ENCODE data around the gene COL6A2.
A peak's percentile ranks its signal among the peaks of the same experiment; 100 is the strongest.
"Not testable (repeated sequence)": the region's sequence is repeated elsewhere in the genome, so short reads cannot be mapped to it uniquely, and the experiment has no call there.

COL6A2 gene

GRCh38 chr21:46163380-46163779 is 65.5 kb downstream of the COL6A2 start:
- H3K36me3 ChIP-seq (ENCODE audit: low read depth): peaks cover 6% of the 10 kb centered on the region; the same call in 1 of the 2 replicates
- no peak for TF ChIP-seq CTCF (IDR thresholded peaks at IDR 0.05; ENCODE audit: poor library complexity, severe bottlenecking)
- H3K9me3 ChIP-seq (ENCODE audit: severe bottlenecking): no peaks in the 10 kb centered on the region
- H3K27ac ChIP-seq (ENCODE audit: poor library complexity, severe bottlenecking): no peak overlapping the region
- H3K27me3 ChIP-seq (ENCODE audit: insufficient read depth, poor library complexity, severe bottlenecking): no peaks in the 10 kb centered on the region
- ATAC-seq (ENCODE audit: low read depth): no peak
- H3K4me1 ChIP-seq (ENCODE audit: insufficient read depth, poor library complexity, severe bottlenecking): no peaks in the 10 kb centered on the region
- no peak overlapping the region for H3K4me3 ChIP-seq (ENCODE audit: severe bottlenecking)
- no peak for DNase-seq (ENCODE audit: low spot score)

GRCh38 chr21:46165098-46165497 is 67.2 kb downstream of the COL6A2 start:
- no peak overlapping the region for H3K4me3 ChIP-seq (ENCODE audit: severe bottlenecking)
- no peaks in the 10 kb centered on the region for H3K9me3 ChIP-seq (ENCODE audit: severe bottlenecking)
- no peak overlapping the region for H3K27ac ChIP-seq (ENCODE audit: poor library complexity, severe bottlenecking)
- no peak for DNase-seq (ENCODE audit: low spot score)
- H3K4me1 ChIP-seq (ENCODE audit: insufficient read depth, poor library complexity, severe bottlenecking): no peaks in the 10 kb centered on the region
- no peak for ATAC-seq (ENCODE audit: low read depth)
- H3K27me3 ChIP-seq (ENCODE audit: insufficient read depth, poor library complexity, severe bottlenecking): no peaks in the 10 kb centered on the region
- TF ChIP-seq CTCF (IDR thresholded peaks at IDR 0.05; ENCODE audit: poor library complexity, severe bottlenecking): no peak
- peaks cover 6% of the 10 kb centered on the region; the same call in 1 of the 2 replicates for H3K36me3 ChIP-seq (ENCODE audit: low read depth)

GRCh38 chr21:46168238-46168637 is 70.3 kb downstream of the COL6A2 start:
- DNase-seq (ENCODE audit: low spot score) (peak; percentile 64), ATAC-seq (ENCODE audit: low read depth) (no peak; the same call in 2 of the 3 replicates)
- no peak overlapping the region for H3K27ac ChIP-seq (ENCODE audit: poor library complexity, severe bottlenecking)
- H3K9me3 ChIP-seq (ENCODE audit: severe bottlenecking): no peaks in the 10 kb centered on the region
- H3K4me1 ChIP-seq (ENCODE audit: insufficient read depth, poor library complexity, severe bottlenecking): no peaks in the 10 kb centered on the region
- H3K36me3 ChIP-seq (ENCODE audit: low read depth): peaks cover 6% of the 10 kb centered on the region; the same call in 1 of the 2 replicates
- no peak for TF ChIP-seq CTCF (IDR thresholded peaks at IDR 0.05; ENCODE audit: poor library complexity, severe bottlenecking)
- H3K4me3 ChIP-seq (ENCODE audit: severe bottlenecking): no peak overlapping the region
- H3K27me3 ChIP-seq (ENCODE audit: insufficient read depth, poor library complexity, severe bottlenecking): no peaks in the 10 kb centered on the region

- no peak for DNase-seq (ENCODE audit: low spot score)
- Histone ChIP-seq H3K4me1 (ENCODE audit: insufficient read depth, poor library complexity, severe bottlenecking) (no peaks in the 10 kb centered on the region), H3K4me3 (ENCODE audit: severe bottlenecking) (no peak overlapping the region), H3K27me3 (ENCODE audit: insufficient read depth, poor library complexity, severe bottlenecking) (no peaks in the 10 kb centered on the region), H3K36me3 (ENCODE audit: low read depth) (peaks cover 3% of the 10 kb centered on the region; the same call in 1 of the 2 replicates), H3K9me3 (ENCODE audit: severe bottlenecking) (no peaks in the 10 kb centered on the region), H3K27ac (ENCODE audit: poor library complexity, severe bottlenecking) (no peak overlapping the region)
- ATAC-seq (ENCODE audit: low read depth): peak; percentile 31; the same call in 1 of the 3 replicates
- no peak for TF ChIP-seq CTCF (IDR thresholded peaks at IDR 0.05; ENCODE audit: poor library complexity, severe bottlenecking)
Observed at GRCh38 chr21:46168659-46169386, 70.9 kb downstream of the COL6A2 start.

GRCh38 chr21:46170436-46171193 is 72.7 kb downstream of the COL6A2 start:
- H3K4me1 ChIP-seq (ENCODE audit: insufficient read depth, poor library complexity, severe bottlenecking); H3K36me3 ChIP-seq (ENCODE audit: low read depth); ATAC-seq (ENCODE audit: low read depth); DNase-seq (ENCODE audit: low spot score); H3K4me3 ChIP-seq (ENCODE audit: severe bottlenecking); H3K27ac ChIP-seq (ENCODE audit: poor library complexity, severe bottlenecking); H3K27me3 ChIP-seq (ENCODE audit: insufficient read depth, poor library complexity, severe bottlenecking); H3K9me3 ChIP-seq (ENCODE audit: severe bottlenecking): not testable (repeated sequence)

Data from RWPE2 (cell line).